ENCODE measurements around the gene SLC15A5. TPM values are rescaled to one million over a fixed set of nuclear protein-coding genes. Genes with fewer than 3 reads are reported as not detected.

The SLC15A5 gene
- total RNA-seq, 1 experiment from 2014 or later: not detected

GRCh38 chr12:16310934-16311333, 33.4 kb upstream of the SLC15A5 start:
- H3K4me2 ChIP-seq: no peak overlapping the region
- POLR2A ChIA-PET (ENCODE audit: unreplicated experiment): no interaction called here
- no peaks in the 10 kb centered on the region for H3K9me2 ChIP-seq (ENCODE audit: insufficient read depth)
- H3K9me3 ChIP-seq (ENCODE audit: insufficient read depth, low read depth): peaks cover 3% of the 10 kb centered on the region; the same call in 1 of the 2 replicates
- TF ChIP-seq EZH2 (IDR thresholded peaks at IDR 0.05; ENCODE audit: low read depth) (no peak), CTCF (conservative IDR thresholded peaks at IDR 0.05) (no peak)
- intact Hi-C loops (cut with micrococcal nuclease; ENCODE audit: unreplicated experiment): no loop called here
- H3K4me3 ChIP-seq: no peak overlapping the region
- H3K27me3 ChIP-seq (ENCODE audit: insufficient read depth, low read depth): no peaks in the 10 kb centered on the region
- no peaks in the 10 kb centered on the region for H3F3A ChIP-seq (ENCODE audit: insufficient read depth, low read depth)
- DNase-seq: no peak
- H3K36me3 ChIP-seq (ENCODE audit: low read depth): no peaks in the 10 kb centered on the region
- H3K27ac ChIP-seq: no peak overlapping the region
- H3K4me1 ChIP-seq (replicated peaks; ENCODE audit: insufficient read depth): no peaks in the 10 kb centered on the region
- no peaks in the 10 kb centered on the region for H4K20me1 ChIP-seq (ENCODE audit: insufficient read depth)
- no peaks in the 10 kb centered on the region for H3K79me2 ChIP-seq (ENCODE audit: low read depth)
- CTCF ChIA-PET: no interaction called here
- H2AFZ ChIP-seq: no peak overlapping the region
- no TSS peak for BruUV-seq (replicated peaks)

- Histone ChIP-seq H3K4me3 (no peak overlapping the region), H3K4me2 (no peak overlapping the region), H3K36me3 (ENCODE audit: low read depth) (no peaks in the 10 kb centered on the region), H3K79me2 (ENCODE audit: low read depth) (no peaks in the 10 kb centered on the region), H3K9me2 (ENCODE audit: insufficient read depth) (no peaks in the 10 kb centered on the region), H3F3A (ENCODE audit: insufficient read depth, low read depth) (no peaks in the 10 kb centered on the region), H3K27me3 (ENCODE audit: insufficient read depth, low read depth) (no peaks in the 10 kb centered on the region), H3K9me3 (ENCODE audit: insufficient read depth, low read depth) (peaks cover 3% of the 10 kb centered on the region; the same call in 1 of the 2 replicates), H3K27ac (no peak overlapping the region), H3K4me1 (replicated peaks; ENCODE audit: insufficient read depth) (no peaks in the 10 kb centered on the region), H2AFZ (no peak overlapping the region), H4K20me1 (ENCODE audit: insufficient read depth) (no peaks in the 10 kb centered on the region)
- TF ChIP-seq CTCF (conservative IDR thresholded peaks at IDR 0.05) (no peak), EZH2 (IDR thresholded peaks at IDR 0.05; ENCODE audit: low read depth) (no peak)
- ChIA-PET POLR2A (ENCODE audit: unreplicated experiment) (no interaction called here), CTCF (no interaction called here)
- intact Hi-C loops (cut with micrococcal nuclease; ENCODE audit: unreplicated experiment): no loop called here
- no peak for DNase-seq
- BruUV-seq (replicated peaks): no TSS peak
Measured at GRCh38 chr12:16307856-16308475, 30.5 kb upstream of the SLC15A5 start.

- Histone ChIP-seq H3K4me2 (no peak overlapping the region), H3K4me1 (replicated peaks; ENCODE audit: insufficient read depth) (no peaks in the 10 kb centered on the region), H4K20me1 (ENCODE audit: insufficient read depth) (no peaks in the 10 kb centered on the region), H3K27me3 (ENCODE audit: insufficient read depth, low read depth) (no peaks in the 10 kb centered on the region), H2AFZ (no peak overlapping the region), H3K79me2 (ENCODE audit: low read depth) (no peaks in the 10 kb centered on the region), H3F3A (ENCODE audit: insufficient read depth, low read depth) (no peaks in the 10 kb centered on the region), H3K36me3 (ENCODE audit: low read depth) (no peaks in the 10 kb centered on the region), H3K4me3 (no peak overlapping the region), H3K27ac (no peak overlapping the region), H3K9me2 (ENCODE audit: insufficient read depth) (no peaks in the 10 kb centered on the region), H3K9me3 (ENCODE audit: insufficient read depth, low read depth) (no peaks in the 10 kb centered on the region)
- BruUV-seq (replicated peaks): no TSS peak
- ChIA-PET POLR2A (ENCODE audit: unreplicated experiment) (no interaction called here), CTCF (no interaction called here)
- intact Hi-C loops (cut with micrococcal nuclease; ENCODE audit: unreplicated experiment): no loop called here
- TF ChIP-seq EZH2 (IDR thresholded peaks at IDR 0.05; ENCODE audit: low read depth) (no peak), CTCF (conservative IDR thresholded peaks at IDR 0.05) (no peak)
- DNase-seq: no peak
Measured at GRCh38 chr12:16303939-16304338, 26.5 kb upstream of the SLC15A5 start.

Measured in PC-9 (cell line).